Fibroblast of skin of right quadriceps (primary cell): ENCODE measurements around the gene SELENOH.
"Not testable (repeated sequence)": the region's sequence is repeated elsewhere in the genome, so short reads cannot be mapped to it uniquely, and the experiment has no call there.

Experiments
- DNase-seq: peaks from one replicate; pipeline ENCODE4 v3.0.0-alpha.2; 2013

The SELENOH gene

GRCh38 chr11:57741132-57742086 is at the start of gene SELENOH:
Gene SELENOH, plus strand, starts transcription at chr11:57741491. Its CDS starts 105 bp downstream, at chr11:57741596.
- peak; percentile 97 for DNase-seq

GRCh38 chr11:57698843-57699365 is 42.4 kb upstream of the SELENOH start:
- no peak for DNase-seq

- no peak for DNase-seq
These were observed 41.5 kb upstream of the SELENOH start for GRCh38 chr11:57699813-57700212.

GRCh38 chr11:57700425-57700824 is 40.9 kb upstream of the SELENOH start:
- DNase-seq: no peak

- no peak for DNase-seq
These were observed 38.0 kb upstream of the SELENOH start for GRCh38 chr11:57703341-57703740.

- DNase-seq: no peak
These were observed 36.4 kb upstream of the SELENOH start for GRCh38 chr11:57704932-57705331.

GRCh38 chr11:57705432-57705831 is 35.9 kb upstream of the SELENOH start:
- not testable (repeated sequence) for DNase-seq

DNA sequence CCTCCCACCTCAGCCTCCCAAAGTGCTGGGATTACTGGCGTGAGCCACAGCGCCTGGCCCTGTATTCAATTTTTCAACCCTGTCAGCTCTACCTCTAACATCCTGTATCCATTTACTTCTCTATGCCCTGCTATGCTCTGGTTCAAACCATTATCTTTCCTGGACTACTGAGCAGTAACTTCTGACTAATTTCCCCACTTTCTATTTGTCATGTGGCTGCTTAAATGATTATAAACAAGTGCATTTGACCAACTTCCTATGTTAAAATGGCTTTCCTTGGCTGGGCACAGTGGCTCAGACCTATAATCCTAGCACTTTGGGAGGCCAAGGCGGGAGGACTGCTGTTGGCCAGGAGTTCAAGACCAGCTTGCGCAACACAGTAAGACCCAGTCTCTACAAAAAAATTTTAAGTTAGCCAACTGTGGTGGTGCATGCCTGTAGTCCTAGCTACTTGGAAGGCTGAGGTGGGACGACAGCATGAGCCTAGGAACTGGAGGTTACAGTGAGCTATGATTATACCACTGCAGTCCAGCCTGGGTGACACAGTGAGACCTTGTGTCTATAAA is 31.4 kb upstream of the SELENOH start:
- DNase-seq: no peak

DNA sequence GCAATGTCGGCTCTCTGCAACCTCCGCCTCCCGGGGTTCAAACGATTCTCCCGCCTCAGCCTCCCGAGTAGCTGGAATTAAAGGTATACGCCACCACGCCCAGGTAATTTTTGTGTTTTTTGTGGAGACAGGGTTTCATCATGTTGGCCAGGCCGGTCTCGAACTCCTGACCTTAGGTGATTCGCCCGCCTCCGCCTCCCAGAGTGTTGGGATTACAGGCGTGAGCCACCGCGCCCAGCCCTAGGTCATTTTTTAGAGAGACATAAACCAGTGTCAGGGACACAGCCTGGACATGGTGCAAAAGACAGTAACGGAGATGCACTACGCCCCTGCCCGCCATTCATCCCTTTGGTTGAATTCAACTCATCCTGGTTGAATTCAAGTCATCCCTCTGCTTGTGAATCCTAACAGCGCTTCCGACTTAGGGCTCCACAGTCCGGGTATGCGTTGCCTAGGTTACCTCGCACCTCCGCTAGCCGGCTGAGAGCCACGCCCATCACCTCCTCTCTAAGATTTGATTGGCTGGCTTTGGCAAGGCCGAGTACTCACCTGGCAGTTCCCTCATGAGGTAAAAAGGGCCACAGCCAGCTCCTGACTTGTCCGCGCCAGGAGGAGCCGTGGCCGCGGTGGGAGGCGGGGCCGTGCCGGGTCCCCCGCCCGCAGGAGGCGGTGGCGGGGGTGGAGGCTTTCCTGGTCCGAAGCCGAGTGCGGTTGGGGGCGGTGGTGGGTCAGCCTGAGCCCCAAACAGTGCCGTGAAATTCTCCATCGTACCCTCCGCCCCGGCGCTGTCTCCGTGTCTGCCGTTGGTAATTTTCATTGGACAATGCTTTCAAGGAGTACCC is 29.7 kb upstream of the SELENOH start, which contains the start of gene MED19:
Gene MED19 (minus strand): TSS at position 802 of the 842 bp plus-strand sequence. CDS start 36 bp downstream, at position 766.
- peak; percentile 64 for DNase-seq

- DNase-seq: peak; percentile 99
These were observed 28.8 kb upstream of the SELENOH start, which contains the start of gene TMX2 for GRCh38 chr11:57712256-57713150. Gene TMX2, plus strand, starts transcription at chr11:57712593. Its CDS starts 26 bp downstream, at chr11:57712619.

DNA sequence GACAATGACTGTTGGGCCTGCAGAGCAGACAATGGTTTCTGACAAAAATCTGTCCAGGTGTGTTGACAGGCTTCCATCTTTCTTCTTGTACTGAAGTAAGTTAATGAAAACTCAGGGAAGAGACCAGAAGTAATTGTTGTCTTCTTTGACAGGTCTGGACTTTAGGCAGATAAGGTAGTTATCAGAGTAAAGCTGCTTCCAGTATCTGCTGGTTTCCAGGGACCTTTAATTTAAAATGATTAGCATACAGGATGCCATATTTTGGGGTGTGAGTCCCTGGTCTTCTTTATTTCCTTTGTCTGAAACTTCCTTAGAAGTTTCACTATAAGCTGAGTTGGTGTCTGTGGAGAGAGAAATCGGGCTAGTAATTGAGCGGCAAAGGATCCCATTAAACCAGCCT is 27.5 kb upstream of the SELENOH start:
- no peak for DNase-seq

GRCh38 chr11:57716726-57717125 is 24.6 kb upstream of the SELENOH start:
- not testable (repeated sequence) for DNase-seq

DNA sequence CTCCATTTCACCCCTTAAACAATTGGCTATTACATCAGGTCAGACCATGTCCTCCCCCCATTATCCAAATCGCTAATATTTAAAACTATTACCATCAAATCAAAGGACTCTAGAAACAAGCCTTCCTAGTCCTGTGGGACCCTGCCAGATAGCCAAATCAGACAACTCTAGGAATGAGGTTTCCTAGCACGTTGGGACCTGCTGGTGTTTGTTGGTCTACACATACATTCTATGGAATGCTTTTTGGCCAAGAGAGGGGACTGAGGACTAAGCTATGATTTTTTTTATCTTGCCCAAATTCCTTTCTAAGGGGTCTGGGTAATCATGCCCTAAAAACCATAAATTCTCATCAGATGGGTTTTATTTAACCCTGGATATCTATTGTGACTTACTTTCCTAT is 14.1 kb upstream of the SELENOH start:
- DNase-seq: no peak

- DNase-seq: no peak
These were observed 12.5 kb upstream of the SELENOH start for GRCh38 chr11:57728829-57729228.

- no peak for DNase-seq
These were observed 11.8 kb upstream of the SELENOH start for GRCh38 chr11:57729479-57729878.

DNA sequence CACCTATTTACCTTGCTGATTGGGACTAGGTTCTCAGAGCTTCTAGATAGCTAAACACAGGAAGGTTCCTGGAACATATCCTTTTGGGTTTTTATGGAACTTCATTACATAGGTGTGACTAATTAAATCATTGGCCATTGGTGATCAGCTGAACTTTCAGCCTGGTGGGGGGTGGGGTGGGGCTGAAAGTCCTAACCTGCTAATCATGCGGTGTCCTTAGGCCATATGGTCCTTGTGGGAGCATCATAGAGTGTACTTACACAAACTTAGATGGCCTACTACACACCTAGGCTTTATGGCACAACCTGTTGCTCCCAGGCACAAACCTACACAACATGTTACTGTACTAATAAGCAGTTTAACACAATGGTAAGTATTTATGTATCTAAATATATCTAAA is 8.6 kb upstream of the SELENOH start:
- DNase-seq: no peak

DNA sequence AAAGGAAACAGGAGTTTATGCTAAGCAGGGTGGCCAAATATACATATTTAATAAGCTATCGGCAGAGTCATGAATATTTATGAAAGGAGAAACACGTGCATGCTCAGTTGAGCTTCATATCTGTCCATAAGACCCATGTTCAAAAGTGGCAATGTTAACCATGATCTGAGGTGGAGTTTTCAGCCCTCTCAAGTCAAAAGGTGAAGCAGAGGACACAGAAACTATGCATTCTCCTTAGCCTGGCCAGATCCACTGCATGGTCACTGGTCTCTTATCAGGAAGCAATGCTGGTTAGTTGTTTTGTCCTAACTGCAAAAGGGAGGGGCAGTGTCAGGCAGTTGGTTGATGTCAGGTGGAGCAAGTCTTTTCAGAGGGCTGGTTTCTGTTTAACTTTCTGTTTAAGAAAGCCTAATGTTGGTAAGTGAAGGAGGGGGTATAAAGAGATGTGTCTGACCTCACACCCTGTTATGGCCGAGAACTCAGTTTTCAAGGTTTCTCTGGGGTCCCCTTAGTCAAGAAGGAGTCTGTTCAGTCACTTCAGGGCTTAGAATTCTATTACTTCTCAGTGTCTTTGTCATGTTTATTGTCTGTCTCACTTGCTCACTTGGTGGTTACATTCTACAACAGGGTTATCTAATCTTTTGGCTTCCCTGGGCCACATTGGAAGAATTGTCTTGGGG is 5.5 kb upstream of the SELENOH start:
- no peak for DNase-seq

GRCh38 chr11:57742087-57742452 is 779 bp downstream of the SELENOH start:
- DNase-seq: no peak

- DNase-seq: no peak
These were observed 3.1 kb downstream of the SELENOH start for GRCh38 chr11:57744357-57744756.

DNA sequence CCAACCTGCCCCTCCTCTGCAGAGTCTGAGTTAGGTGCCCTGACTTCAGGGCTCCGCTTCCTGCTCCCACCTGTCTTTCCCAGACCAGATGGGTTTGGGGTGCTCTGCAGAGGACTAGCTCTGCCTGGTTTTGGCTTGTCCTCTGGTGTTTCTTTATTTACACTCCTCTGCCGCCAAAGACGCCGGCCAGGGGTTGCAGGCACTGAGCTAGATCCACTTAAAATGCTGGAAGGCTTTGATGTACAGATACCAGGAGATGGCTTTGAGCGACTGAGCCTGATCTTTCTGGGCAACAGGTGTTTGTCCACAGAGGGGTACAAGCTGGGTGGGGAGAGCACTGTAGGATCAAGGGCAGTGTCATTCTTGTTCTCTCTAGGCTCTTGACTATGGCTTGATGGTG is 3.9 kb downstream of the SELENOH start:
- no peak for DNase-seq

DNA sequence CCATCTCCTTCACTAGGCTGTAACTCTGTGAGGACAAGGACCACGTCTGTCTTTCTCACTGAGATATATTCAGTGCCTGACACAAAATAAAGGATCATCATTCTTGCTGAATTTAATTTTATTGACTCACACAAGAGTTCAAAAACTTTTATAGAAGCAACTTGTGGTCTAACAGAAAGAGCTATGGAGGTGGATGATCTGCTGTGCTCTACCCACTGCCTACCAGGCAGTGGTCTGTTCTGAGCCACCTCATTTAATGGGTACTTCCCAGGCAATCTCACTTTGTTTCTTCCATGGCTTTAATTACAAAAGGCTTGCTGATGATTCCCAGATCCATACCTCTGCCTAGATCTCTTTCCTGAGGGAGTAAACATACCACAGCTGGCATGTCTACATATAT is 5.6 kb downstream of the SELENOH start:
- no peak for DNase-seq
